NT2/D1 (cell line): ENCODE results near the gene MCTP1.

ENCODE experiments used
- SUZ12 ChIP-seq: IDR thresholded peaks from 2 replicates; pipeline ENCODE4 v1.6.1; 2011; ENCODE audit not compliant: insufficient read length, insufficient read depth; ENCODE audit errors: extremely low read depth
- YY1 ChIP-seq: IDR thresholded peaks from 2 replicates; pipeline ENCODE4 v1.6.1; 2011; ENCODE audit not compliant: insufficient read length, insufficient read depth
- ZNF274 ChIP-seq: IDR thresholded peaks from 2 replicates; pipeline ENCODE4 v1.6.1; 2011; ENCODE audit warnings: mild to moderate bottlenecking, low read depth, low read length

DNA sequence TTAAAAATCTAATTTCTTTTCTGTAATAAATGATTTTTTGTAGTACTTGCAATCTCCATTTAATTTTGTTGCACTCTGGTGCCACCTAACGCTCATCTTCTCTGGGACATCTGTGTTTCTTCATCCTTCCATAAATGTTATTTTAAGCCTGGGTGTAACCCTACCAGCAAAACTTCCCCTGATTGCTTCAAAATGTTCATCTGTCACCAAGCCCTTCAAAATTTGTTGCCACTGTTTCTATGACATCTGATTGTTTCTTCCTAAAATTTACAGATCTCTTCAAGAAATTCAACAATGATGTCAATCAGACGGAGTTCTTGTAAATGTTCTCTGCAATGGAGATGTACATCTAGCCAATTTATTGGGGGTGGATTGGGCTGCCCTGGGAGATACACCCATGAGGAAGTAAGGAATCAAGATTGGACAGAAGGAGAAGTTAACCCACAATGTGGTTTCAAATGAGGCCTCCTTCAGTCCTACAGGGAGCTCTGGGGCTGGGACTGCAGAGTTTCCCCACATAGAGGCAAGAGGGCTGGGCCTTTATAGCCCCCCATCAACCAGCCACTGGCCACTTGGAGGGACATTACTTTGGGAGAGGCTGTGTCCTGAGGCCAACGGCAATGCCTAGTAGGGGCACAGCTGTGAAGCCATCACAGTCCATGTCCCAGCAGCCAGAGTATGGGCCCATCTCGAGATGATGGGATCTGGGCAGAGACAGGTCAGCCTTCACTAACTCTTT is 23.3 kb downstream of the MCTP1 start:
- TF ChIP-seq YY1 (no peak), ZNF274 (no peak), SUZ12 (no peak)
